ENCODE measurements around the gene SPINK13. TPM values are rescaled to one million over a fixed set of nuclear protein-coding genes. Genes with fewer than 3 reads are reported as not detected.
A peak's percentile ranks its signal among the peaks of the same experiment; 100 is the strongest.
"Not testable (repeated sequence)": the region's sequence is repeated elsewhere in the genome, so short reads cannot be mapped to it uniquely, and the experiment has no call there.

Gene SPINK13
- total RNA-seq, 1 donor from 2014 or later = not detected

GRCh38 chr5:148314187-148314586, 45.6 kb downstream of the SPINK13 start:
- Histone ChIP-seq H3K4me3 (no peak overlapping the region), H3K36me3 (no peaks in the 10 kb centered on the region), H3K27me3 (ENCODE audit: low read depth) (no peaks in the 10 kb centered on the region), H3K9me3 (no peaks in the 10 kb centered on the region), H3K27ac (no peak overlapping the region), H3K4me1 (no peaks in the 10 kb centered on the region)
- no peak for TF ChIP-seq CTCF (IDR thresholded peaks at IDR 0.05)
- DNase-seq = no peak
- ATAC-seq = no peak
- intact Hi-C loops (cut with DNase I) = no loop called here

GRCh38 chr5:148314731-148315130, 46.1 kb downstream of the SPINK13 start:
- DNase-seq (no peak), ATAC-seq (no peak)
- no peaks in the 10 kb centered on the region for H3K36me3 ChIP-seq
- H3K4me1 ChIP-seq = no peaks in the 10 kb centered on the region
- H3K27me3 ChIP-seq (ENCODE audit: low read depth) = no peaks in the 10 kb centered on the region
- no peak overlapping the region for H3K4me3 ChIP-seq
- no peaks in the 10 kb centered on the region for H3K9me3 ChIP-seq
- no peak for TF ChIP-seq CTCF (IDR thresholded peaks at IDR 0.05)
- H3K27ac ChIP-seq = no peak overlapping the region
- intact Hi-C loops (cut with DNase I) = no loop called here

- intact Hi-C loops (cut with DNase I); H3K27me3 ChIP-seq (ENCODE audit: low read depth); H3K9me3 ChIP-seq; H3K36me3 ChIP-seq; DNase-seq; ATAC-seq; H3K27ac ChIP-seq; H3K4me1 ChIP-seq: not testable (repeated sequence)
- H3K4me3 ChIP-seq = peak overlapping the region; percentile 35
Observed at GRCh38 chr5:148320011-148320963, 51.7 kb downstream of the SPINK13 start.

GRCh38 chr5:148333262-148333849, 64.8 kb downstream of the SPINK13 start:
- H3K9me3 ChIP-seq = no peaks in the 10 kb centered on the region
- no peak overlapping the region for H3K4me3 ChIP-seq
- H3K36me3 ChIP-seq = no peaks in the 10 kb centered on the region
- TF ChIP-seq CTCF (IDR thresholded peaks at IDR 0.05) = no peak
- intact Hi-C loops (cut with DNase I) = no loop called here
- no peak for DNase-seq
- H3K27ac ChIP-seq = no peak overlapping the region
- H3K27me3 ChIP-seq (ENCODE audit: low read depth) = no peaks in the 10 kb centered on the region
- H3K4me1 ChIP-seq = no peaks in the 10 kb centered on the region
- no peak for ATAC-seq

GRCh38 chr5:148335259-148335658, 66.7 kb downstream of the SPINK13 start, which contains the start of gene SPINK9:
Gene SPINK9, plus strand, starts transcription at chr5:148335559. Its CDS starts 55 bp downstream, at chr5:148335614.
- TF ChIP-seq CTCF (IDR thresholded peaks at IDR 0.05) = no peak
- no peak within 1 kb of the TSS for H3K27ac ChIP-seq
- H3K4me3 ChIP-seq = no peak within 1 kb of the TSS
- H3K36me3 ChIP-seq = no peaks in the 10 kb centered on the region
- H3K27me3 ChIP-seq (ENCODE audit: low read depth) = no peaks in the 10 kb centered on the region
- no peak for DNase-seq
- no peaks in the 10 kb centered on the region for H3K9me3 ChIP-seq
- intact Hi-C loops (cut with DNase I) = no loop called here
- no peak for ATAC-seq
- no peaks in the 10 kb centered on the region for H3K4me1 ChIP-seq

Other genes starting within 250 kb of the SPINK13 start
- gene SPINK5, start 204.8 kb upstream of the SPINK13 start, total RNA-seq = 2.1 TPM
- gene SPINK14, start 100.2 kb upstream of the SPINK13 start, total RNA-seq = not detected
- gene SPINK6, start 65.8 kb upstream of the SPINK13 start, total RNA-seq = not detected
- not detected for gene MARCOL, start 30.3 kb upstream of the SPINK13 start, total RNA-seq
- gene SPINK7, start 43.6 kb downstream of the SPINK13 start, total RNA-seq = not detected
- not detected for gene SPINK9, start 66.8 kb downstream of the SPINK13 start, total RNA-seq
- gene FBXO38, start 115.2 kb downstream of the SPINK13 start, total RNA-seq = 72.9 TPM

All from lower lobe of right lung (tissue), 2 donors.